Stimulated activated CD8-positive, alpha-beta memory T cell treated with anti-CD3 and anti-CD28 coated beads, Interleukin-7, amount 100 ng/mL, for 4 hours (primary cell): ENCODE results near the gene LRRFIP2.
"Not testable (repeated sequence)": the region's sequence is repeated elsewhere in the genome, so short reads cannot be mapped to it uniquely, and the experiment has no call there.

ENCODE experiments used
- DNase-seq, 2 donors: peaks; one replicate each; pipeline ENCODE4 v3.0.0-alpha.2; 2020; ENCODE audit warnings: low read depth in 2 of 2

The LRRFIP2 gene

GRCh38 chr3:37183976-37184375, 9.6 kb upstream of the LRRFIP2 start:
- DNase-seq, result no peak

GRCh38 chr3:37183375-37183831, 9.0 kb upstream of the LRRFIP2 start:
- no peak for DNase-seq

- DNase-seq, result no peak
Measured at GRCh38 chr3:37182816-37183215, 8.4 kb upstream of the LRRFIP2 start.

- DNase-seq, result no peak
Measured at GRCh38 chr3:37181756-37182155, 7.4 kb upstream of the LRRFIP2 start.

- DNase-seq, result no peak
Measured at GRCh38 chr3:37179144-37179967, 5.0 kb upstream of the LRRFIP2 start.

GRCh38 chr3:37173806-37174205, 576 bp downstream of the LRRFIP2 start:
- DNase-seq, result no peak

- no peak for DNase-seq
Measured at GRCh38 chr3:37171144-37171543, 3.2 kb downstream of the LRRFIP2 start.

GRCh38 chr3:37170513-37170912, 3.9 kb downstream of the LRRFIP2 start:
- no peak for DNase-seq

GRCh38 chr3:37170060-37170459, 4.3 kb downstream of the LRRFIP2 start:
- no peak for DNase-seq

- DNase-seq, result no peak
Measured at GRCh38 chr3:37168896-37169295, 5.5 kb downstream of the LRRFIP2 start.

GRCh38 chr3:37163262-37164015, 10.9 kb downstream of the LRRFIP2 start:
- DNase-seq, result no peak

- DNase-seq, result no peak
Measured at GRCh38 chr3:37162501-37163245, 11.7 kb downstream of the LRRFIP2 start.

- no peak for DNase-seq
Measured at GRCh38 chr3:37161351-37161750, 13.0 kb downstream of the LRRFIP2 start.

- DNase-seq, result no peak
Measured at GRCh38 chr3:37155782-37156181, 18.6 kb downstream of the LRRFIP2 start.

GRCh38 chr3:37154668-37155314, 19.6 kb downstream of the LRRFIP2 start:
- DNase-seq, result no peak

- no peak for DNase-seq
Measured at GRCh38 chr3:37150621-37151020, 23.8 kb downstream of the LRRFIP2 start.

GRCh38 chr3:37149257-37149656, 25.1 kb downstream of the LRRFIP2 start:
- DNase-seq, result no peak

GRCh38 chr3:37148208-37148607, 26.2 kb downstream of the LRRFIP2 start:
- DNase-seq, result no peak

GRCh38 chr3:37147666-37148065, 26.7 kb downstream of the LRRFIP2 start:
- no peak for DNase-seq

GRCh38 chr3:37146927-37147326, 27.5 kb downstream of the LRRFIP2 start:
- DNase-seq, result not testable (repeated sequence)

GRCh38 chr3:37145611-37146010, 28.8 kb downstream of the LRRFIP2 start:
- DNase-seq, result no peak

- no peak for DNase-seq
Measured at GRCh38 chr3:37144806-37145205, 29.6 kb downstream of the LRRFIP2 start.
